G401 (cell line): Measurements from ENCODE around the gene TBC1D22A. TPM values are rescaled to one million over a fixed set of nuclear protein-coding genes. Genes with fewer than 3 reads are reported as not detected.

ENCODE experiments used
- DNase-seq: peaks from one replicate; pipeline ENCODE4 v3.0.0-alpha.2; 2015; ENCODE audit warnings: low spot score
- in situ Hi-C: cut with HindIII; loops from 2 replicates; pipeline ENCODE4 v1.10.0; 2016; ENCODE audit warnings: low sequenced_read_pairs, mixed read lengths
- total RNA-seq: library from RNA; depleted of rRNA; stranded (reverse); fragments of >200 nt; shearing (Covaris generic); gene quantifications from 2 replicates; pipeline ENCODE4 v1.2.3, GENCODE V29; 2014

The TBC1D22A gene
- total RNA-seq, 1 experiment from 2014 or later: 11.1 TPM

DNA sequence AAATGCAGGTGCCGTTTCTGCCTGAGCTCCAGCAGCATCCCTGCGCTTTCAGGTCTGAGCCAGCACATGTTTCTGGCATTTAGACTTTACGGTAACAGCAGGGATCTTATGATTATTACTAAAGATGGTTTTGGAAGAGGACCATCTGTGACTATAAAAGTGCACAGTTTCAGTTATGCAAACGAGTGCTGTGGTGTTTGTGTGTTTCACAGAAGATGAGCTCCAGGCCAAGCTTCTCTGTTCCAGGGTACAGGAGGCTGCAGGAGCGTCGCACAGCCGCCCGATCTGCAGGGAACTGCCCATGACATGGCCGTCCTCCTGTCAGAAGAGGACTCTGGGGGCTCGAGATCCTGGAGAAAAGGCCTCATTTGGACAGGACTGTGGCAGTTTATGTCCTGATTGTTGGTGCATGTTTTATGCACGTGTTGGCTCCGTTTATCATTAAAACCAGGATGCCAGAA lies 297.3 kb downstream of the TBC1D22A start:
- in situ Hi-C loops: no loop called here
- DNase-seq: peak; percentile 23

DNA sequence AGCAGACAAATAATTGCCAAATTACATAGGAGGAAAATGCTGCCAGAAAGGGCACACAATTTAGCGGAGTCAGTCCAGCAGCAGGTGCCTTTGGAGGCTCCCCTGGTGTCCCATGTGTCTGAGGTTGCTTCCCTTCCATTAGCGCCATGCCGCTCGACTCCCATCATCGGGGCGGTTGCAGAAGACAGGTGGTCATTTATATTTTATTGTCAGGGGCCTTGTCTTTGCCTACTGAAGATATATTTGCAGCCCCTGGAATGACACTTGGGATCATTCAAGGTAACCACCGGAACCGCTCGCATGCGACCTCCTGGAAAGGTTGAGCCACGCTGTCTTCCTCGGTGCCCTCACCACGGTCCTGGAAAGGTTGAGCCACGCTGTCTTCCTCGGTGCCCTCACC lies 298.3 kb downstream of the TBC1D22A start:
- in situ Hi-C loops: no loop called here
- no peak for DNase-seq

GRCh38 chr22:47061226-47061625 lies 298.8 kb downstream of the TBC1D22A start:
- DNase-seq: no peak

GRCh38 chr22:47062126-47062525 lies 299.7 kb downstream of the TBC1D22A start:
- in situ Hi-C loops: no loop called here
- DNase-seq: no peak

More at GRCh38 chr22:47061226-47061625, 298.8 kb downstream of the TBC1D22A start:
- in situ Hi-C loops: no loop called here

DNA sequence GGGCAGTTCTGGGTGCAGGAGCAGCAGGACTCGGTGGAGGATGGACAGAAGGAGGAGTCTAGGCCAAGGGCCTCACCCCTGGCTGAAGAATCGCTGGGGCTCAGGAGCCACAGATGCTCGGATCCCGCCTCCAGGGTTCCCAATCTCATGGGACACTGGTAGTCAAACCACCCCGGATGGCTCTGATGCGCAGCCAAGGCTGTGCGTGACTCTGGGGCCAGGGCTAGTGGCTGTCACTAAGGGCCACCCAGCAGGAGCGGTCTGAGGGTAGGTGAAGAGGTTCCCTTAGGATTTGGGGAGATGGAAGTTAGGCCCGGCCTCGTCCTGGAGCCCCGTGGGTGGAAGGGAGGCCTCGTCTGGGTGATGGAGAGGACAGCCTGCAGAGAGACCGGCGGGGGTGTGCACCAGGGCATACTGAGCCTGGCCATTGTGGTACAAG lies 300.6 kb downstream of the TBC1D22A start:
- DNase-seq: no peak
- in situ Hi-C loops: no loop called here

DNA sequence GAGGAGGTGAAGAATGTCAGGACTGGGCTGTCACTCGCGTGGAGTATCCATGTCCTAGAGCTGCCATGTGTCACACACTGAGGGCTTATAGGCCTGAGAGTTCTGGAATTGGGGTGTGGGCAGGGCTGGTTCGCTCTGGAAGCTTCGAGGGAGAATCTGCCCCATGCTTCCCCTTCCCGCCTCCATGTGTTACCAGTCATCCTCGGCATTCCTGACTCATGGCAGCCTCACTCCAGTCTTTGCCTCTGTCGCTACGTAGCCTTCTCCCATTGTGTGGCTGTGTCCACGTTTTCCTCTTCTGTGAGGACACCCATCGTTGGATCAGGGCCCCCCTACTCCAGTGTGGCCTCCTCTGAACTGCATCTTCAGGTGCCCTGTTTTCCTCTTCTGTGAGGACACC lies 301.2 kb downstream of the TBC1D22A start:
- no peak for DNase-seq
- in situ Hi-C loops: no loop called here

GRCh38 chr22:47064016-47064415 lies 301.6 kb downstream of the TBC1D22A start:
- in situ Hi-C loops: no loop called here
- no peak for DNase-seq

DNA sequence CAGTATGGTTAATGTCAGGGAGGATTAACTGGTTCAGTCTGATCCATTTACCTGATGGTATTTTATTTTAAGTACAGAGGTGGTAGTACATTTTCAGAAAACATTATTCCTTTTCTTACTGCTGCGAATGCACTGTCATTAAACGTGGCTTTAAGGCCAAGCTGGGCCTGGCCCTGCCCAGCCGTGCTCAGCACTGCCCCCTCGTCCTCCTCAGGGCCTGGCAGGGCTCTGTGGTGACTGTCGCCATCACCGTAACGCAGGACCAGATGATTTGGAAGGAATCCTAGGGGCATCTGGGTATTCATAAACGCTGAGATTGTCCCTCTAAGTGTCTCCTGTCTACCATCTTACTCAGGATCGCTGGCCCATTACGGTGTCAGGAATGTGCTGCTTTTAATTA lies 302.0 kb downstream of the TBC1D22A start:
- in situ Hi-C loops: no loop called here
- no peak for DNase-seq

GRCh38 chr22:47065756-47066615 lies 303.5 kb downstream of the TBC1D22A start:
- DNase-seq: no peak
- in situ Hi-C loops: no loop called here

DNA sequence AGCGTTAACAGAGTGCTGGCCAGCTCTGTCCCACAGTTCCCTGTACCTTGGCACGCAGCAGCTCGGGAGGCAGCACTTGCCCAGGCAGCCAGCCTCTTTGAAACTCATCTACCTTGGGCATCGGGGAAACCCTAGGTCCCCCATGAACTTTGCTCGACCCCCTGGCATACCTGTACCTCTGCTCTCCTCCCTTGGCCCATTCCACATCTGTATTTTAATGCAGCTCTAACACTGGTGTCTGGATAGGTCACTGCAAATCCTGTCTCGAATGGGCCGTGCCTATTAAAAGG lies 304.1 kb downstream of the TBC1D22A start:
- DNase-seq: no peak
- in situ Hi-C loops: no loop called here

DNA sequence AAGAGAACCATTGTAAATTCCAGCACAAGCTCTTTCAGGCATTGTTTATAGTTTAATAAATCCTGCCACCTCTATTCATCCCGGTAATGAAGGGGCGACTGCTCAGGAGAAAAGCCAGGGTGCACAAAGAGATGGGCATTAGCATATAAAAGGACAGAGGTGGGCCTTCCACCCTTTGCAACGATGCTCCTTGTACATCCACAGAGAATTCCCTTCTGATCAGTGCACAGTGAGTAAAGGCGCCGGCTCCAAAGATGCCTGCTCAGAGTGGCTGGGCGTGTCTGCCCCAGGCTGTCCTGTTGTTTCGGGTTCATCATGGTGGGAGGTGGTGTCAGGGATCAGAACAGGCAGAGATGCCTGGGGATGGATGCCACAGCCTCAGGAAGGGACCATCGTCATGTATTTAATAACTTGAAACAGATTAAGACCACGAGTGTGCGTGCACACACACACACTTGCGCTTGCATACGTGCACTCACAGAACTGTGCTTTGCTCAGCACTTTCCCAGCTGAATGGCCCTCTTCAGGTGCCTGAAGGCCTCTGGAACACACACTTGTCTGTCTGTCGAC lies 305.0 kb downstream of the TBC1D22A start:
- no peak for DNase-seq
- in situ Hi-C loops: no loop called here

DNA sequence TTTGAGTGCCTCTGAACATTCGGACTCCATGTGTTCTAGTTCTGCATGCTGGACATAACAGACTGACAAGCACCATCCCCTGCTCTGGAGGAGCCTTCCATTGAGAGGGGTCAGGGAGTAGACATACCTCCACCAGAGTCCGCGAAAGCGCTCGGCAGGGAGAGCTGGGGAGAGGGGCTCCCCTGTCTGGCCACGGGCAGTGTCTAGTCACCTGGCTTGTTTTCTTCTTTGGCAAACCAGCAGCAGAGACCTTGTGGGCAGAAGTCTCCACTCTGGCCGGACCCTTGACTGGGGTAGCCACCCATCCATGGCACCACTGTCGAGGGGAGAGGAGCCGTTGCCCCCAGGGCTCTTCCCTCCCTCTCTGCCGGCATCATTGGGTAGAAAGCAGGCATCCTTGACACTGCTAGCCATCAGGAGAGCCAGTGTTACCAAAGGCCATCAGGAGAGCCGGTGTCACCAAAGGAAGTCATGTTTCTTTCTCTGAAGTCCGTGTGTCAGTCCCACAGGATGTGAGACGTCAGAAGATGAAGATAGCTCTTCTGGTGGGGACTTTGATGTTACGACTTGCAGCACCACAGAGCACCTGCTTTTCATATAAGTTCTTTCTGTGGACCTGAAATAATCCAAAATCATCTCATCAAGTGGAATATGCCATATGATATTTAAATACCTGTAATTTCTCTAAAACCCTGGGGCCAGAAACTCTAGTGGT lies 305.6 kb downstream of the TBC1D22A start:
- in situ Hi-C loops: no loop called here
- DNase-seq: no peak

DNA sequence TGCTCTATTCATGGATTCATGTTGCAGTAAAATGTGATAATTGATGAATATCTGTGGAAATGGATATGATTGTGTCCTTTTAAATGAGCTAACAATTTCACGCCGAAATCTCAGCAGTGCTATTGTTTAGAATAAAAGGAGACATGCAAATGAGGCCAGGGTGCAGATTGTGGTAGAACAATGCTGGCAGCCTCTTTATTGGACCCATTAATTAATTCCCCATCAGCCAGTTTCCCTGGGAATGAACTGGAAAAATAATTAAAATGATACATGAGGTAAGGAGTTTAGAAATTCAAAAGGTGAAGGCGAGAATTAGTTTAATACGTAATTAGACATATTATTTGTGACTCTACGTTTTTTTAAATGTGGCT lies 306.2 kb downstream of the TBC1D22A start:
- in situ Hi-C loops: no loop called here
- DNase-seq: no peak

- in situ Hi-C loops: no loop called here
- no peak for DNase-seq
These were observed 306.8 kb downstream of the TBC1D22A start for GRCh38 chr22:47069270-47069669.

DNA sequence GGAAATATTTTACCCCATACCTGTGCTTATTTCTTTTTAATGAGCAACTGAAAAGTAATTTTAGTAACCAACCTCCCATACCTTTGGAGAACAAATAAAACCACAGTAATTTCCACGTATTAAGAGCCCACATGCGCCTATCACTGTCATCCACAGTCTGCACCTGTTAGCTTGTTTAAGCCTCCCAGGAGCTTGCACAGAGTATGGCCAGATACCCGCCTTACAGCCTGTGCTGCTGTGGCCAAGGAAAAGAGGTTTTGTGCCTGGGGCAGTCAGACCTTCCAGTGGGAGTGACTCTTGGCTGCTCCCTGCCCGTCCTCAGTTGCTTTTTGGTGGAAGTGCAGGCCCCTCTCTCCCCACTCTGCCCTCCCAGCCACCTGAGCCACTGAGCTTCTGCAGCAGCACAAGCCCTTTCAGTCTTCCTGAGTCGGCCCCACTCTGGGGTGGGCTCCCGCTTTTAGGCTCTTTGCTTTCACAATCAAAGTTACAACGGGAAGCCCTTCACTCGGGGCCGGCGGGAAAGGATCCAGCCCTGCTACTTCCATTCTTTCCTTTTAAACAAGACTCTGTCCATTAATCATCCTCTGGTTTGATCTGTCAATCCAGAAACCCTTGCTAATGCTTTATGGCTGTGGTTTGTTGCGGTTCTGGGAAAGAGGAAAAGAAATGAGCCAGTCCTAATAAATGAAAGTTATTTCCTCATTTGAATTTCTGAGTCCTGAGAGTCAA lies 308.8 kb downstream of the TBC1D22A start:
- in situ Hi-C loops: no loop called here
- no peak for DNase-seq

DNA sequence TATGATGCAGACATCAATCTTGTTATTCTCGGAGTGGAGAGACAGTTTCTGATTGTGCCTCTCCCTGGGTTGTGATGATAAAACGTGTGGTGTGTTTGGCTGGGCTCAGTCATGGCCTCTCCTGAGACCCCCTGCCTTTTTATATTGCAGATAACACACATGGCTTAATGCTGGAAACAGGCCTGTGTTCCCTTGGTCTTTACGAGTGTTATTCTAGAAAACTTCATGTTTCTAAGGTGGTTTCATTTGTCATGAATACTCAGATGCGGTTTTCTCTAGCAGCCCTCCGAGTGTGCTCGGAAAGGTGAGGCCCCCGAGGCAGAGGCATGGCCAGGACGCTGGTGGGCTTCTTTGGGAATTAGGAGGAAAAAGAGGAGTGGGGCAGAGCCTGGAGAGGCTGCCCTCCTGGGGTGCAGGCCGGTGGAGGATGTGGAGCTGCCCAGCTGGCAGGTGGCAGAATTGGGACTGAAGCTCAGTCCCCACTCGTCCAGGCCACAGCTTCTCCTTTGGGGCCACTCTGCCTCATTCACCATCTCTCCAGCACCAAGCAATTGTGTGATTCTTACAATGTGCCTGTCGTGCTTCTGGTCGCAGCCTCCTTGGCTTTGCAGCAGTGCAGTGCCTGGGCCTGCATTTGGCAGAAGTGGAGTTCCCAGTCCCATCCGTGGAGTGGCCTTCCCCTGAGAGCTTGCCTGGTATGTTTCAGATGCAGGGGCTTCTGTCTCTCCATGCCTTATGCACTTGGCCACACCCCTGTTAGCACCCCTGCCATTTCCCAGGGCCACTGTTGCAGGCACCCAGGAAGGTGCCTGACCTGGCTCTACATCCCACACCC lies 309.6 kb downstream of the TBC1D22A start:
- no peak for DNase-seq
- in situ Hi-C loops: no loop called here

GRCh38 chr22:47072642-47072967 lies 310.2 kb downstream of the TBC1D22A start:
- in situ Hi-C loops: no loop called here
- no peak for DNase-seq

DNA sequence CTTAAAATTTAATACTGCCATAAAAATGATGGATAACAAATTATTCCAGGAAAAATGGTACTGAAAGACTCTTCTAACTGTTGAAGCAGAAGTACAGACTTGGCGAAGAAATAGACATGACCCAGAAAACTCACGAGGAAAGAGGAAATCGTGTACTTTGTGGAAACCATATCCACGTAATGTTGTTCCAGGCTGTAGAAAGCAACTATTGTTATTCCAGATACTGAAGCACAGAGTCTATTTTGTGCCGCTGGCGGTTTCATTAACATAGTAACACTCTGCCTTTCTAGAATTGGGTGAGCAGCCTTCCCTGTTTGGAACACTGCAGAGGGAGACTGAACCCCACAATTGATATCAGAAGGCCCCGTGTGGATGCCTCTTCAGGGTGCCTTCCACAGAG lies 310.6 kb downstream of the TBC1D22A start:
- no peak for DNase-seq
- in situ Hi-C loops: no loop called here

DNA sequence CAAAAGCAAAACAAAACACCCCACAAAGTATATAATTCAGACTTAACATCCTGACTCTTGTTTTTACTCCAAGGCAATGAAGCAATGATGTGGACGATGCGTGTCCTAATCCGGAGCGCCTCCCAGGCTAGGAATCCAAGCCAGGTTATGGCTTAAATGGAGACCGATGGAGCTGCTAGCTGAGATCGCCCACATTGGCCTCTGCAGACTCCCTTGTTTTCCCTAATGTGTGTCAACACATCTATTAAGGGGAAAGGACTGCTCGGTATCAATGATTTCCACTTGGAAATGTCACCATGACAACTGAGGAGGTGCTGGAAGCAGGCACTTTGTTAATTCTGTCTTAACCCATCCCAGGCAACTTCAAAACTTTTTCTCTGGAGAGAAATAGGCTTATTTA lies 311.7 kb downstream of the TBC1D22A start:
- in situ Hi-C loops: no loop called here
- no peak for DNase-seq
